Tibial nerve (tissue), 4 donors: ENCODE results near the gene GYG2. TPM values are rescaled to one million over a fixed set of nuclear protein-coding genes. Genes with fewer than 3 reads are reported as not detected.
"Not testable (repeated sequence)": the region's sequence is repeated elsewhere in the genome, so short reads cannot be mapped to it uniquely, and the experiment has no call there.

Source experiments
- DNase-seq, 2 donors: peaks; one replicate each; pipeline ENCODE4 v3.0.0-alpha.2; 2019; ENCODE audit warnings: low spot score in 2 of 2
- H3K27ac ChIP-seq, 4 donors: fragments of 200-600 bp; sonication (generic) in 3 of 4; one replicate each; pipeline ENCODE4 v1.5.1; 2017 to 2019; ENCODE audit warnings: mild to moderate bottlenecking in 1 of 4
- H3K27me3 ChIP-seq, 2 donors: fragments of 200-600 bp; sonication (generic) in 1 of 2; one replicate each; pipeline versions ENCODE4 v1.5.1 to v1.6.0; 2017 to 2019
- H3K36me3 ChIP-seq, 3 donors: fragments of 200-600 bp; sonication (generic); one replicate each; pipeline ENCODE4 v1.5.1; 2018 to 2019
- H3K4me1 ChIP-seq, 4 donors: fragments of 200-600 bp; sonication (generic) in 3 of 4; one replicate each; pipeline ENCODE4 v1.5.1; 2017 to 2019
- H3K4me3 ChIP-seq, 4 donors: fragments of 200-600 bp; sonication (generic) in 3 of 4; one replicate each; pipeline ENCODE4 v1.5.1; 2017 to 2019; ENCODE audit warnings: mild to moderate bottlenecking in 1 of 4, moderate library complexity in 1 of 4
- H3K9me3 ChIP-seq, 4 donors: fragments of 200-600 bp; sonication (generic) in 3 of 4; one replicate each; pipeline ENCODE4 v1.5.1; 2017 to 2019
- CTCF ChIP-seq, 5 experiments: fragments of 200-600 bp in 3 of 5; fragments of 450-650 bp in 2 of 5; sonication (generic) in 3 of 5; IDR thresholded peaks; one replicate each; pipeline ENCODE4 v1.5.1; 2016 to 2019; ENCODE audit warnings: antibody characterized with exemption in 5 of 5, mild to moderate bottlenecking in 3 of 5, moderate library complexity in 2 of 5
- EP300 ChIP-seq, 2 donors: sonication (generic); formaldehyde crosslinking; IDR thresholded peaks; one replicate each; pipeline ENCODE4 v1.6.1; 2017; ENCODE audit warnings: antibody characterized with exemption in 2 of 2, mild to moderate bottlenecking in 1 of 2
- POLR2A ChIP-seq, 2 donors: fragments of 450-650 bp; IDR thresholded peaks; one replicate each; pipeline ENCODE4 v1.6.1; 2017; ENCODE audit warnings: antibody characterized with exemption in 2 of 2, mild to moderate bottlenecking in 2 of 2, moderate library complexity in 2 of 2
- WGBS, 2 donors: methylation state at CpG; one replicate each; pipeline ENCODE4 v1.1.5; 2018; 5-methylcytosine and 5-hydroxymethylcytosine counted together
- total RNA-seq, 4 donors: library from RNA; depleted of rRNA; stranded (reverse); fragments of >200 nt; gene quantifications; one replicate each; pipeline ENCODE4 v1.1.0, GENCODE V29; 2016

The GYG2 gene
- total RNA-seq, 4 donors from 2014 or later = 4.1 to 50.4 (median 22.3) TPM

- no peaks in the 10 kb centered on the region for H3K36me3 ChIP-seq
- no peaks in the 10 kb centered on the region for H3K4me1 ChIP-seq
- TF ChIP-seq CTCF (IDR thresholded peaks at IDR 0.05) (no peak), EP300 (IDR thresholded peaks at IDR 0.05) (no peak)
- H3K27me3 ChIP-seq = no peaks in the 10 kb centered on the region
- no peaks in the 10 kb centered on the region for H3K9me3 ChIP-seq
- WGBS, 2 donors = 93 to 94% methylated on average over 1 of the region's 1 CpG
- H3K4me3 ChIP-seq = no peak overlapping the region
- no peak overlapping the region for H3K27ac ChIP-seq
- no peak for DNase-seq
These were observed 50.9 kb downstream of the GYG2 start for GRCh38 chrX:2879670-2880069.

DNA sequence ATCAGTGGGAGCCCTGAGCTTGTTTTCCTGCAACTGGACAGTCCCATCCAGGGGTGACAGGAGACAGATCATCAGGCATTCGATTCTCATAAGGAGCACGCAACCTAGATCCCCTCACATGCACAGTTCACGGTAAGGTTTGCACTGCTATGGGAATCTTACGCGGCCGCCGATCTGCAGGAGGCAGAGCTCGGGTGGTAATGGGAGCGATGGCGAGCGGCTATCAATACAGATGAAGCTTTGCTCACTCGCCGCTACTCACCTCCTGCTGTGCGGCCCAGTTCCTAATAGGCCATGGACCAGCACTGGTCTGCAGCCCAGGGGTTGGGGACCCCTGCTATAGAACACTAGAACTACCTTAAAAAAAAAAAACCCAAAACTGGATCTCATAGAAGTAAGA lies 55.0 kb downstream of the GYG2 start:
- WGBS, 2 donors = 93 to 96% methylated on average over 3 to 14 of the region's 14 CpGs
- Histone ChIP-seq H3K36me3 (no peaks in the 10 kb centered on the region), H3K4me1 (peaks cover 0 to 3% (median 0%) of the 10 kb centered on the region in 4 donors), H3K27ac (no peak overlapping the region), H3K27me3 (no peaks in the 10 kb centered on the region), H3K9me3 (no peaks in the 10 kb centered on the region), H3K4me3 (no peak overlapping the region)
- no peak for DNase-seq
- TF ChIP-seq EP300 (IDR thresholded peaks at IDR 0.05) (no peak), POLR2A (IDR thresholded peaks at IDR 0.05) (no peak), CTCF (IDR thresholded peaks at IDR 0.05) (no peak)

GRCh38 chrX:2888309-2888708 lies 59.6 kb downstream of the GYG2 start:
- no peak for DNase-seq
- Histone ChIP-seq H3K9me3 (no peaks in the 10 kb centered on the region), H3K27me3 (no peaks in the 10 kb centered on the region), H3K36me3 (no peaks in the 10 kb centered on the region), H3K27ac (no peak overlapping the region), H3K4me1 (peaks cover 0 to 4% (median 0%) of the 10 kb centered on the region in 4 donors), H3K4me3 (no peak overlapping the region)
- 71 to 77% methylated on average over 7 of the region's 7 CpGs for WGBS, 2 donors
- no peak for TF ChIP-seq EP300 (IDR thresholded peaks at IDR 0.05)

DNA sequence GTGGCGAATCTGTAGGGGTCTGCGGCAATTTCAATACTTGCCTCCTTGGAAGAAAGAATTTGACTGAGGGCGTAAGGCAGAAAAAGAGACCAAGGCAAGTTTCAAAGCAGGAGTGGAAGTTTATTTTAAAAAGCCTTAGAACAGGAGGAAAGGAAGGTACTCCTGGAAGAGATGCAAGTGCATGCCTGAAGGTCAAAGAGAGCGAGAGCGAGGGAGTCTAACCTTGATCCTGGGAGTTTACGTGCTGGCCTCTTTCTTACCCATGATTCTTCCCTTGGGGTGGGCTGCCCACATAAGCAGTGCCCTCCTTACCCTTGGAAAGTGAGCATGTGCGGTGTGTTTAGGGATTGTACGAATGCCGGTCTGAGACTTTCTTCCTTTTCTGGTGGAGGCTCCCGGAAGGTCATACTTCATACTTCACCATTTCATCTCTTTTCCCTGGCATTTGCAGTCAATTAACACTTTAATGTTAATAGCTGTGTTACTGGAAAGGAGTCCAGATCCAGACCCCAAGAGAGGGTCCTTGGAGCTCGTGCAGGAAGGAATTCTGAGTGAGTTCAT lies 60.4 kb downstream of the GYG2 start:
- Histone ChIP-seq H3K4me1 (peaks cover 0 to 4% (median 0%) of the 10 kb centered on the region in 4 donors), H3K36me3 (no peaks in the 10 kb centered on the region), H3K27me3 (no peaks in the 10 kb centered on the region), H3K27ac (no peak overlapping the region), H3K4me3 (peak overlapping the region; percentile 36 to 47 (median 41)), H3K9me3 (no peaks in the 10 kb centered on the region)
- DNase-seq = no peak
- no peak for TF ChIP-seq CTCF (IDR thresholded peaks at IDR 0.05)
- TF ChIP-seq POLR2A (IDR thresholded peaks at IDR 0.05) = no peak
- TF ChIP-seq EP300 (IDR thresholded peaks at IDR 0.05) = no peak
- WGBS, 2 donors = 40 to 44% methylated on average over 11 of the region's 11 CpGs

GRCh38 chrX:2889706-2890490 lies 61.2 kb downstream of the GYG2 start:
- WGBS, 2 donors = 25 to 26% methylated on average over 12 to 15 of the region's 15 CpGs
- DNase-seq, H3K36me3 ChIP-seq, H3K27me3 ChIP-seq, H3K4me1 ChIP-seq, H3K27ac ChIP-seq, H3K9me3 ChIP-seq: not testable (repeated sequence)
- H3K4me3 ChIP-seq = peak overlapping the region; percentile 36 to 47 (median 41)
- peak in 3 of 5 experiments; percentile 9 to 27 (median 11) for TF ChIP-seq CTCF (IDR thresholded peaks at IDR 0.05)

DNA sequence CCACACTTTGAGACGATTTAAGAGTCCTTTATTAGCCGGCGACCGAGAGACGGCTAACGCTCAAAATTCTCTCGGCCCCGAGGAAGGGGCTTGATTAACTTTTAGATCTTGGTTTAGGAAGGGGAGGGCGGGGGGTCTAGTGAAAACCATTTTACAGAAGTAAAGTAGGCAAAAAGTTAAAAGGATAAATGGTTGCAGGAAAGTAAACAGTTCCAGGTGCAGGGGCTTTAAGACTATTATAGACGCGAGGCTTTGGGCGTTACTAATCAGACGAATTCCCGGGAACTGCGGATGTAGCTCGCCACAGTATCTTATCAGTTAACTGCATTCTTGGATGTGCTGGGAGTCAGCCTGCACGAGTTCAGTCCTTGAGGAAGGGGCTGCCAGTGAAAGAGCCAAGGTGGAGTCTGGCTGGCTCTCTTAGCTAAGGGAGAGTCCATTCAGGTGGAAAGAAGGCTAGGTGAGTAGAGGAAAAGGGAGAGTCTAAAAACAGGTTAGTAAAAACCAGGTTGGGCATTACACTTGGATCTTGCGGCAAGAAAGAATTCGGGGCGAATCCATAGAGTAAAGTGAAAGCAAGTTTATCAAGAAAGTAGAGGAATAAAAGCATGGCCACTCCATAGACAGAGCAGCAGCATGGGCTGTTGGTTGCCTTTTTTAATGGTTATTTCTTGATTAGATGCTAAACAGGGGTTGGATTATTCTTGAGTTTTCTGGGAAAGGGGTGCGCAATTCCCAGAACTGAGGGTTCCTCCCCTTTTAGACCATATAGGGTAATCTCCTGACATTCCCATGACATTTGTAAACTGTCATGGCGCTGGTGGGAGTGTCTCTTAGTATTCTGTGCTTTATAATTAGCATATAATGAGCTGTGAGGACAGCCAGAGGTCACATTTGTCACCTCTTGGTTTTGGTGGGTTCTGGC lies 62.1 kb downstream of the GYG2 start:
- not testable (repeated sequence) for H3K27me3 ChIP-seq, H3K36me3 ChIP-seq, H3K27ac ChIP-seq, H3K9me3 ChIP-seq, DNase-seq, H3K4me1 ChIP-seq
- peak overlapping the region in 1 of 4 donors; percentile 13 for H3K4me3 ChIP-seq
- 56 to 62% methylated on average over 20 to 21 of the region's 22 CpGs for WGBS, 2 donors
